ENCODE data around the gene CACFD1. TPM values are rescaled to one million over a fixed set of nuclear protein-coding genes. Genes with fewer than 3 reads are reported as not detected.

The CACFD1 gene
- total and polyA plus RNA-seq, 2 of the 4 experiments (the other 2 are of a cell fraction) = 2.0 to 6.6 TPM

GRCh38 chr9:133464638-133465037 is 4.9 kb downstream of the CACFD1 start:
- no peak overlapping the region for H4K8ac ChIP-seq (ENCODE audit: low read depth in 2 of 2, low read length in 2 of 2)
- H3K9me1 ChIP-seq (ENCODE audit: insufficient read depth, low read length) = 0 out of 2 replicates have a peak, but pooled peaks cover 4% of the 10 kb centered on the region
- H2AK5ac ChIP-seq (ENCODE audit: low read depth, low read length) = no peak overlapping the region
- no peak overlapping the region for H4K91ac ChIP-seq (ENCODE audit: insufficient read depth, low read depth, low read length)
- TF ChIP-seq NFE2L2 (IDR thresholded peaks at IDR 0.05; ENCODE audit: low read depth, low read length) (no peak), BHLHE40 (IDR thresholded peaks at IDR 0.05; ENCODE audit: low read depth, low read length) (no peak), SMC3 (IDR thresholded peaks at IDR 0.05; ENCODE audit: low read depth, low read length) (no peak), MAZ (IDR thresholded peaks at IDR 0.05; ENCODE audit: borderline replicate concordance, low read depth, low read length) (no peak)
- H3K4ac ChIP-seq (ENCODE audit: low read depth, low read length) = no peak overlapping the region
- no peaks in the 10 kb centered on the region for H3K9me3 ChIP-seq (ENCODE audit: control insufficient read depth, insufficient read depth, low read length)
- ChIA-PET POLR2A (ENCODE audit: unreplicated experiment) (no interaction called here), CTCF (no interaction called here)
- no peak overlapping the region for H2BK15ac ChIP-seq (ENCODE audit: low read depth, low read length)
- H3K14ac ChIP-seq (replicated peaks; ENCODE audit: low read depth, low read length) = no peak overlapping the region
- H3K4me2 ChIP-seq (ENCODE audit: low read depth, low read length) = no peak overlapping the region
- H3K27ac ChIP-seq (ENCODE audit: insufficient read depth, low read length) = no peak overlapping the region
- no peak overlapping the region for H2BK20ac ChIP-seq (ENCODE audit: low read depth, low read length)
- no peak overlapping the region for H2AFZ ChIP-seq (replicated peaks; ENCODE audit: low read length, poor library complexity)
- H3K27me3 ChIP-seq (ENCODE audit: control insufficient read depth, insufficient read depth, low read length) = no peaks in the 10 kb centered on the region
- 100% methylated on average over 2 of the region's 10 CpGs; no CpG with 5 or more reads in 1 of the 2 experiments for WGBS, 2 experiments (ENCODE audit: extremely low coverage in 2 of 2, insufficient read length in 1 of 2)
- H3K18ac ChIP-seq (ENCODE audit: low read depth, low read length) = no peak overlapping the region
- ATAC-seq (ENCODE audit: low read depth) = no peak
- H3K4me3 ChIP-seq (ENCODE audit: insufficient read depth, low read depth, low read length) = no peak overlapping the region
- H3K4me1 ChIP-seq (ENCODE audit: control insufficient read depth, insufficient read depth, low read length) = peaks cover 7% of the 10 kb centered on the region; the same call in 1 of the 2 replicates
- in situ Hi-C loops (cut with MboI; ENCODE audit: low sequenced_read_pairs) = no loop called here
- no peak overlapping the region for H3K9ac ChIP-seq (ENCODE audit: low read depth, low read length)
- no peak overlapping the region for H2BK120ac ChIP-seq (ENCODE audit: low read depth, low read length)
- dilution Hi-C loops (cut with HindIII; ENCODE audit: low sequenced_read_pairs, unreplicated experiment) = no loop called here
- BruUV-seq (replicated peaks) = no TSS peak
- peaks cover 7% of the 10 kb centered on the region for H3K36me3 ChIP-seq (ENCODE audit: control insufficient read depth, insufficient read depth, low read length)
- intact Hi-C loops (cut with micrococcal nuclease) = no loop called here
- H3K23ac ChIP-seq (ENCODE audit: low read depth, low read length) = no peak overlapping the region
- H4K20me1 ChIP-seq (ENCODE audit: insufficient read depth, low read length) = no peaks in the 10 kb centered on the region
- DNase-seq = no peak
- H4K5ac ChIP-seq (ENCODE audit: low read depth, low read length) = no peak overlapping the region
- H2AK9ac ChIP-seq (replicated peaks; ENCODE audit: low read depth, low read length, poor library complexity) = no peak overlapping the region
- no peak overlapping the region for H2BK5ac ChIP-seq (ENCODE audit: low read depth, low read length, poor library complexity, severe bottlenecking)
- H3K79me1 ChIP-seq (ENCODE audit: low read depth in 1 of 2, low read length in 2 of 2) = peaks cover 0 to 6% of the 10 kb centered on the region in 2 experiments; a peak in 3 of 4 replicates
- no peak overlapping the region for H3K56ac ChIP-seq (ENCODE audit: extremely low read depth, insufficient read depth, low read length)

Data from IMR-90 (cell line).